HepG2 (cell line): ENCODE data around the gene DNMT1. TPM values are rescaled to one million over a fixed set of nuclear protein-coding genes. Genes with fewer than 3 reads are reported as not detected.

Source experiments
- HDAC2 ChIP-seq: sonication (generic); formaldehyde crosslinking; IDR thresholded peaks from 2 replicates; pipeline ENCODE4 v1.4.0; 2020; ENCODE audit warnings: missing genetic modification reagents
- HNF4G ChIP-seq, 2 experiments: sonication (generic) in 1 of 2; formaldehyde crosslinking in 1 of 2; IDR thresholded peaks; 2 replicates each; pipeline versions ENCODE4 v1.4.0 to v1.6.1; 2011 to 2020; ENCODE audit warnings: borderline replicate concordance in 2 of 2, low read depth in 2 of 2, mild to moderate bottlenecking in 2 of 2, low read length in 1 of 2, missing genetic modification reagents in 1 of 2, moderate library complexity in 1 of 2
- NR2C2 ChIP-seq: sonication (generic); formaldehyde crosslinking; IDR thresholded peaks from 2 replicates; pipeline ENCODE4 v1.4.0; 2020; ENCODE audit warnings: missing genetic modification reagents, mild to moderate bottlenecking, moderate library complexity, borderline replicate concordance
- NR2F1 ChIP-seq, 2 experiments: fragments of 450-650 bp in 1 of 2; formaldehyde crosslinking in 1 of 2; IDR thresholded peaks; 2 replicates each; pipeline versions ENCODE4 v1.5.0 to v1.6.1; 2016 to 2020; ENCODE audit warnings: mild to moderate bottlenecking in 1 of 2, missing compliant biosample characterization in 1 of 2, missing genetic modification reagents in 1 of 2, moderate library complexity in 1 of 2
- NR2F2 ChIP-seq: IDR thresholded peaks from 2 replicates; pipeline ENCODE4 v1.6.1; 2012; ENCODE audit warnings: low read depth, inconsistent platforms, borderline replicate concordance
- TP53 ChIP-seq: sonication (generic); formaldehyde crosslinking; conservative IDR thresholded peaks from 2 replicates; pipeline ENCODE4 v1.4.0; 2020; ENCODE audit warnings: missing genetic modification reagents
- ZBTB21 ChIP-seq: sonication (generic); formaldehyde crosslinking; IDR thresholded peaks from 2 replicates; pipeline ENCODE4 v1.4.0; 2020; ENCODE audit warnings: missing genetic modification reagents
- ZMYM2 ChIP-seq: sonication (generic); formaldehyde crosslinking; IDR thresholded peaks from 2 replicates; pipeline ENCODE4 v1.8.0; 2022; ENCODE audit warnings: mild to moderate bottlenecking, missing genetic modification reagents
- ZNF235 ChIP-seq: sonication (generic); formaldehyde crosslinking; IDR thresholded peaks from 2 replicates; pipeline ENCODE4 v1.8.1; 2023; ENCODE audit warnings: mild to moderate bottlenecking, missing genetic modification reagents, borderline replicate concordance
- ZNF510 ChIP-seq: sonication (generic); formaldehyde crosslinking; IDR thresholded peaks from 2 replicates; pipeline ENCODE4 v1.4.0; 2020; ENCODE audit warnings: low read depth, mild to moderate bottlenecking, missing genetic modification reagents
- ZNF607 ChIP-seq: sonication (generic); formaldehyde crosslinking; IDR thresholded peaks from 2 replicates; pipeline ENCODE4 v1.5.1; 2020; ENCODE audit warnings: missing genetic modification reagents, mild to moderate bottlenecking, borderline replicate concordance
- polyA plus RNA-seq, 8 experiments: library from polyadenylated mRNA; depleted of rRNA in 3 of 8; stranded (reverse) in 7 of 8; unstranded in 1 of 8; fragments of >200 nt; fragmentation: Illumina TruSeq in 4 of 8; extraction: Trizol in 4 of 8; gene quantifications; 2 replicates each; pipeline versions ENCODE4 v1.2.1 to v1.2.3, GENCODE V29; 2011 to 2016; ENCODE audit warnings: low read depth in 4 of 8, missing spikeins in 1 of 8, mixed read lengths in 1 of 8; ENCODE audit not compliant: insufficient read depth in 1 of 8
- total RNA-seq, 5 experiments: library from RNA; depleted of rRNA; stranded (reverse); fragments of >200 nt; fragmentation: Illumina TruSeq; extraction: Trizol; gene quantifications; 2 replicates each; pipeline ENCODE4 v1.2.3, GENCODE V29; 2016; ENCODE audit warnings: low read depth in 1 of 5
- TF ChIP-seq, protein P1 (sequence below): sonication (generic); formaldehyde crosslinking; IDR thresholded peaks from 2 replicates; pipeline ENCODE4 v1.5.1; 2020; ENCODE audit warnings: mild to moderate bottlenecking, missing genetic modification reagents, moderate library complexity
- TF ChIP-seq, protein P2 (sequence below): sonication (generic); formaldehyde crosslinking; IDR thresholded peaks from 2 replicates; pipeline ENCODE4 v1.4.0; 2020; ENCODE audit warnings: missing genetic modification reagents

The DNMT1 gene
- total and polyA plus RNA-seq, 2 of the 13 experiments (the other 11 are each of a cell fraction or from before 2014, with no cell fraction given) = 31.2 to 91.1 TPM

GRCh38 chr19:10089801-10090375 is 104.9 kb downstream of the DNMT1 start (continued):
- TF ChIP-seq HNF4G (IDR thresholded peaks at IDR 0.05; ENCODE audit: borderline replicate concordance, low read depth, low read length) (peak; percentile 78), HNF4G (CRISPR knock-in tag; IDR thresholded peaks at IDR 0.05; ENCODE audit: borderline replicate concordance, low read depth) (no peak), ZNF510 (CRISPR knock-in tag) (no peak), NR2F2 (peak; percentile 73), ZMYM2 (CRISPR knock-in tag) (peak; percentile 54; the same call in 1 of the 2 replicates), ZNF607 (CRISPR knock-in tag) (no peak), HDAC2 (CRISPR knock-in tag) (peak; percentile 33; the same call in 1 of the 2 replicates), NR2C2 (CRISPR knock-in tag) (peak; percentile 80), ZNF235 (no peak), NR2F1 (CRISPR knock-in tag; IDR thresholded peaks at IDR 0.05) (peak; percentile 47 to 54; a peak in 2 of 4 replicates), TP53 (CRISPR knock-in tag) (no peak), ZBTB21 (CRISPR knock-in tag) (0 out of 2 replicates have a peak, but pooled peaks have one; percentile 34)
- TF ChIP-seq, protein P1, sequence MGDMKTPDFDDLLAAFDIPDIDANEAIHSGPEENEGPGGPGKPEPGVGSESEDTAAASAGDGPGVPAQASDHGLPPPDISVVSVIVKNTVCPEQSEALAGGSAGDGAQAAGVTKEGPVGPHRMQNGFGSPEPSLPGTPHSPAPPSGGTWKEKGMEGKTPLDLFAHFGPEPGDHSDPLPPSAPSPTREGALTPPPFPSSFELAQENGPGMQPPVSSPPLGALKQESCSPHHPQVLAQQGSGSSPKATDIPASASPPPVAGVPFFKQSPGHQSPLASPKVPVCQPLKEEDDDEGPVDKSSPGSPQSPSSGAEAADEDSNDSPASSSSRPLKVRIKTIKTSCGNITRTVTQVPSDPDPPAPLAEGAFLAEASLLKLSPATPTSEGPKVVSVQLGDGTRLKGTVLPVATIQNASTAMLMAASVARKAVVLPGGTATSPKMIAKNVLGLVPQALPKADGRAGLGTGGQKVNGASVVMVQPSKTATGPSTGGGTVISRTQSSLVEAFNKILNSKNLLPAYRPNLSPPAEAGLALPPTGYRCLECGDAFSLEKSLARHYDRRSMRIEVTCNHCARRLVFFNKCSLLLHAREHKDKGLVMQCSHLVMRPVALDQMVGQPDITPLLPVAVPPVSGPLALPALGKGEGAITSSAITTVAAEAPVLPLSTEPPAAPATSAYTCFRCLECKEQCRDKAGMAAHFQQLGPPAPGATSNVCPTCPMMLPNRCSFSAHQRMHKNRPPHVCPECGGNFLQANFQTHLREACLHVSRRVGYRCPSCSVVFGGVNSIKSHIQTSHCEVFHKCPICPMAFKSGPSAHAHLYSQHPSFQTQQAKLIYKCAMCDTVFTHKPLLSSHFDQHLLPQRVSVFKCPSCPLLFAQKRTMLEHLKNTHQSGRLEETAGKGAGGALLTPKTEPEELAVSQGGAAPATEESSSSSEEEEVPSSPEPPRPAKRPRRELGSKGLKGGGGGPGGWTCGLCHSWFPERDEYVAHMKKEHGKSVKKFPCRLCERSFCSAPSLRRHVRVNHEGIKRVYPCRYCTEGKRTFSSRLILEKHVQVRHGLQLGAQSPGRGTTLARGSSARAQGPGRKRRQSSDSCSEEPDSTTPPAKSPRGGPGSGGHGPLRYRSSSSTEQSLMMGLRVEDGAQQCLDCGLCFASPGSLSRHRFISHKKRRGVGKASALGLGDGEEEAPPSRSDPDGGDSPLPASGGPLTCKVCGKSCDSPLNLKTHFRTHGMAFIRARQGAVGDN (CRISPR knock-in tag) = 0 out of 2 replicates have a peak, but pooled peaks have one; percentile 12
- TF ChIP-seq, protein P2, sequence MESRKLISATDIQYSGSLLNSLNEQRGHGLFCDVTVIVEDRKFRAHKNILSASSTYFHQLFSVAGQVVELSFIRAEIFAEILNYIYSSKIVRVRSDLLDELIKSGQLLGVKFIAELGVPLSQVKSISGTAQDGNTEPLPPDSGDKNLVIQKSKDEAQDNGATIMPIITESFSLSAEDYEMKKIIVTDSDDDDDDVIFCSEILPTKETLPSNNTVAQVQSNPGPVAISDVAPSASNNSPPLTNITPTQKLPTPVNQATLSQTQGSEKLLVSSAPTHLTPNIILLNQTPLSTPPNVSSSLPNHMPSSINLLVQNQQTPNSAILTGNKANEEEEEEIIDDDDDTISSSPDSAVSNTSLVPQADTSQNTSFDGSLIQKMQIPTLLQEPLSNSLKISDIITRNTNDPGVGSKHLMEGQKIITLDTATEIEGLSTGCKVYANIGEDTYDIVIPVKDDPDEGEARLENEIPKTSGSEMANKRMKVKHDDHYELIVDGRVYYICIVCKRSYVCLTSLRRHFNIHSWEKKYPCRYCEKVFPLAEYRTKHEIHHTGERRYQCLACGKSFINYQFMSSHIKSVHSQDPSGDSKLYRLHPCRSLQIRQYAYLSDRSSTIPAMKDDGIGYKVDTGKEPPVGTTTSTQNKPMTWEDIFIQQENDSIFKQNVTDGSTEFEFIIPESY (CRISPR knock-in tag) = peak; percentile 79
